GM19324 (cell line): ENCODE results near the gene TCERG1L.
"Not testable (repeated sequence)": the region's sequence is repeated elsewhere in the genome, so short reads cannot be mapped to it uniquely, and the experiment has no call there.

Source experiments
- ATAC-seq: cut with Tn5 transposase; IDR thresholded peaks from one replicate; pipeline ENCODE4 v1.9.1; 2021; ENCODE audit warnings: mild to moderate bottlenecking, moderate library complexity; ENCODE audit not compliant: unreplicated experiment, low FRiP score

TCERG1L gene

GRCh38 chr10:131115801-131116200, 195.7 kb downstream of the TCERG1L start:
- no peak for ATAC-seq

- ATAC-seq = no peak
Observed at GRCh38 chr10:131115321-131115720, 196.2 kb downstream of the TCERG1L start.

GRCh38 chr10:131114846-131115245, 196.7 kb downstream of the TCERG1L start:
- ATAC-seq = no peak

- no peak for ATAC-seq
Observed at GRCh38 chr10:131113709-131114291, 197.7 kb downstream of the TCERG1L start.

GRCh38 chr10:131113165-131113564, 198.4 kb downstream of the TCERG1L start:
- no peak for ATAC-seq

- no peak for ATAC-seq
Observed at GRCh38 chr10:131112691-131113090, 198.8 kb downstream of the TCERG1L start.

- ATAC-seq = no peak
Observed at GRCh38 chr10:131111471-131112080, 199.9 kb downstream of the TCERG1L start.

- no peak for ATAC-seq
Observed at GRCh38 chr10:131111007-131111406, 200.5 kb downstream of the TCERG1L start.

GRCh38 chr10:131110241-131110783, 201.2 kb downstream of the TCERG1L start:
- ATAC-seq = no peak

GRCh38 chr10:131109726-131110125, 201.8 kb downstream of the TCERG1L start:
- ATAC-seq = no peak

GRCh38 chr10:131109291-131109690, 202.2 kb downstream of the TCERG1L start:
- no peak for ATAC-seq

GRCh38 chr10:131107970-131108369, 203.6 kb downstream of the TCERG1L start:
- ATAC-seq = no peak

GRCh38 chr10:131102676-131103075, 208.8 kb downstream of the TCERG1L start:
- no peak for ATAC-seq

GRCh38 chr10:131102147-131102546, 209.4 kb downstream of the TCERG1L start:
- no peak for ATAC-seq

GRCh38 chr10:131100418-131101410, 210.8 kb downstream of the TCERG1L start:
- ATAC-seq = not testable (repeated sequence)

GRCh38 chr10:131099028-131099726, 212.3 kb downstream of the TCERG1L start:
- ATAC-seq = no peak

GRCh38 chr10:131098416-131098952, 213.0 kb downstream of the TCERG1L start:
- ATAC-seq = no peak

- no peak for ATAC-seq
Observed at GRCh38 chr10:131096031-131096430, 215.5 kb downstream of the TCERG1L start.

- ATAC-seq = no peak
Observed at GRCh38 chr10:131095313-131095580, 216.3 kb downstream of the TCERG1L start.

GRCh38 chr10:131094527-131095312, 216.8 kb downstream of the TCERG1L start:
- no peak for ATAC-seq
